ENCODE data around the gene HOXB2.

Gene HOXB2

DNA sequence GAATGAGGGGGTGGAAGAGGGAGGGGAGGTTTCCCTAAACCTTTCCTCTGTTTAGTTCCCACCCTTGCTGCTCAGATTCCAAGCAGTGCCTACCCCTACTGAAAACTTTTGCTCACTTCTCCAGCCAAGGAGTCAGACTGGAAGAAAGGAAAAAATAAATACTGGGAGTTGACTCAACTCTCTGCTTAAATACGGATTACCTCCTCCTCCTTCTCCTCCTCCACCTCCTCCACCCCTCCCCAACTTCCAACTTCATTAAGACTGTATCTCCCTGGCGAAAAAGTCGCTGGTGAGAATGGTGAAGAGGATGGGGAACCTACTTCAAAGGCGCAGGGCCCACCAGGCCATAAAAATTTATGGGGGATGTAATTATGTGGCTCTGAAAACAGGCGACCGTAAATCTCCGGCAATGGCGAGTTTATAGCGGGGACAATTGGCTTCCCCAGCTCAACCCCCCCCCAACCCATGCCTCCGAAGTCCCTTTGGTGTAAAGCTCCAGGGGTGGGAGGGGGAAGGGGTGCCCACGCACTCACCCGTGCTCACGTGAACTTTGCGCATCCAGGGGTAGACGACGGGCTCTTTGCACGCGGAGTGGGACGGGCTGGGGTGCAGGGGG, 32.5 kb upstream of the HOXB2 start:
- ATAC-seq, result no peak
- no peak for TF ChIP-seq ISL1 (CRISPR knock-in tag; IDR thresholded peaks at IDR 0.05)
- TF ChIP-seq TCF4 (CRISPR knock-in tag; IDR thresholded peaks at IDR 0.05; ENCODE audit: borderline replicate concordance), result no peak
- TF ChIP-seq, protein P1, sequence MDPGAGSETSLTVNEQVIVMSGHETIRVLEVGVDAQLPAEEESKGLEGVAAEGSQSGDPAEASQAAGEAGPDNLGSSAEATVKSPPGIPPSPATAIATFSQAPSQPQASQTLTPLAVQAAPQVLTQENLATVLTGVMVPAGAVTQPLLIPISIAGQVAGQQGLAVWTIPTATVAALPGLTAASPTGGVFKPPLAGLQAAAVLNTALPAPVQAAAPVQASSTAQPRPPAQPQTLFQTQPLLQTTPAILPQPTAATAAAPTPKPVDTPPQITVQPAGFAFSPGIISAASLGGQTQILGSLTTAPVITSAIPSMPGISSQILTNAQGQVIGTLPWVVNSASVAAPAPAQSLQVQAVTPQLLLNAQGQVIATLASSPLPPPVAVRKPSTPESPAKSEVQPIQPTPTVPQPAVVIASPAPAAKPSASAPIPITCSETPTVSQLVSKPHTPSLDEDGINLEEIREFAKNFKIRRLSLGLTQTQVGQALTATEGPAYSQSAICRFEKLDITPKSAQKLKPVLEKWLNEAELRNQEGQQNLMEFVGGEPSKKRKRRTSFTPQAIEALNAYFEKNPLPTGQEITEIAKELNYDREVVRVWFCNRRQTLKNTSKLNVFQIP (CRISPR knock-in tag; IDR thresholded peaks at IDR 0.05; ENCODE audit: borderline replicate concordance, low read depth), result no peak
- no peak for TF ChIP-seq CSDC2 (CRISPR knock-in tag; IDR thresholded peaks at IDR 0.05)
- TF ChIP-seq ARNTL (CRISPR knock-in tag; IDR thresholded peaks at IDR 0.05; ENCODE audit: borderline replicate concordance, low read depth), result no peak
- TF ChIP-seq TOX (CRISPR knock-in tag; IDR thresholded peaks at IDR 0.05; ENCODE audit: borderline replicate concordance), result no peak

DNA sequence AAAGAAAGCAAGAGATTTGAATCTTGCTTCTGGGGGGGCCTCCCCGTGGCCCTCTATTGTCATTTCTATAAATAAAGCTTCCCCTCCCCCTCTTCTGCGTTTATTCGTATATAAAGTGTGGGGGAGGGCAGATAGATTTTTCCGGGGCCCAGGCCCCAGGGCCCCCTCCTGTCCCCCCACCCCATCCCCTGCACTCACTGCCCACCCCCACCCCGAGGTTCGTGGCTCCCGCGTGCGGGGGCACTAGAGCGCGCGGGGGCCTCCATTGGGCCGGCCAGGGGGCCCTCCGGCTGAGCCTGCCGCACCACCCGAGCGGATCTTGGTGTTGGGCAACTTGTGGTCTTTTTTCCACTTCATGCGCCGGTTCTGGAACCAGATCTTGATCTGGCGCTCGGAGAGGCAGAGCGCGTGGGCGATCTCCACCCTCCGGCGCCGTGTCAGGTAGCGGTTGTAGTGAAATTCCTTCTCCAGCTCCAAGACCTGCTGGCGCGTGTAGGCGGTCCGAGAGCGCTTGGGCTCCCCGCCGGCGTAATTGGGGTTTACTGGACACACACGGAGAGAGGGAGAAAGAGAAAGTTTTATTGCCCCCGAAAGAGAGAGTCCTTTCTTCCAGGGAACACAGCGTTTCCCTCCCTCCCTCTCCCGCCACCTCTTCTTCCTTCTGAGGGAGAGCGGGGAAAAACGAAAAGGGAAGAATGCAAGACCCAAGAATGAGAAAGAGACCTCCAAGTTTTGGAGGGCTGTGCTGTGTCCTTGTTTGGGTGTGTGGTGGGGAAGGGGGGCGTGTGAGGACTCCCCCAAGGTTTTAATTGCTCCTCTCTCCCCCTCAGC, 31.8 kb upstream of the HOXB2 start:
- no peak for ATAC-seq

More for the DNA sequence above, 31.8 kb upstream of the HOXB2 start:
- no peak for TF ChIP-seq ZC3H10 (CRISPR knock-in tag; IDR thresholded peaks at IDR 0.05)
- no peak for TF ChIP-seq ZFP3 (CRISPR knock-in tag; IDR thresholded peaks at IDR 0.05)
- no peak for TF ChIP-seq ARNTL (CRISPR knock-in tag; IDR thresholded peaks at IDR 0.05; ENCODE audit: borderline replicate concordance, low read depth)
- TF ChIP-seq BACH2 (CRISPR knock-in tag; IDR thresholded peaks at IDR 0.05; ENCODE audit: borderline replicate concordance), result no peak
- TF ChIP-seq ESRRG (CRISPR knock-in tag; IDR thresholded peaks at IDR 0.05), result no peak
- no peak for TF ChIP-seq TOX (CRISPR knock-in tag; IDR thresholded peaks at IDR 0.05; ENCODE audit: borderline replicate concordance)
- no peak for TF ChIP-seq SNAI2 (CRISPR knock-in tag; IDR thresholded peaks at IDR 0.05)
- TF ChIP-seq, protein P2, sequence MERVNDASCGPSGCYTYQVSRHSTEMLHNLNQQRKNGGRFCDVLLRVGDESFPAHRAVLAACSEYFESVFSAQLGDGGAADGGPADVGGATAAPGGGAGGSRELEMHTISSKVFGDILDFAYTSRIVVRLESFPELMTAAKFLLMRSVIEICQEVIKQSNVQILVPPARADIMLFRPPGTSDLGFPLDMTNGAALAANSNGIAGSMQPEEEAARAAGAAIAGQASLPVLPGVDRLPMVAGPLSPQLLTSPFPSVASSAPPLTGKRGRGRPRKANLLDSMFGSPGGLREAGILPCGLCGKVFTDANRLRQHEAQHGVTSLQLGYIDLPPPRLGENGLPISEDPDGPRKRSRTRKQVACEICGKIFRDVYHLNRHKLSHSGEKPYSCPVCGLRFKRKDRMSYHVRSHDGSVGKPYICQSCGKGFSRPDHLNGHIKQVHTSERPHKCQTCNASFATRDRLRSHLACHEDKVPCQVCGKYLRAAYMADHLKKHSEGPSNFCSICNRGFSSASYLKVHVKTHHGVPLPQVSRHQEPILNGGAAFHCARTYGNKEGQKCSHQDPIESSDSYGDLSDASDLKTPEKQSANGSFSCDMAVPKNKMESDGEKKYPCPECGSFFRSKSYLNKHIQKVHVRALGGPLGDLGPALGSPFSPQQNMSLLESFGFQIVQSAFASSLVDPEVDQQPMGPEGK (CRISPR knock-in tag; IDR thresholded peaks at IDR 0.05; ENCODE audit: borderline replicate concordance), result no peak
- TF ChIP-seq ISL1 (CRISPR knock-in tag; IDR thresholded peaks at IDR 0.05), result no peak
- no peak for TF ChIP-seq RARB (CRISPR knock-in tag; IDR thresholded peaks at IDR 0.05)
- no peak for TF ChIP-seq ZNF565 (CRISPR knock-in tag; conservative IDR thresholded peaks at IDR 0.05; ENCODE audit: low read depth)
- no peak for TF ChIP-seq ZFP30 (CRISPR knock-in tag; IDR thresholded peaks at IDR 0.05)
- no peak for TF ChIP-seq CSDC2 (CRISPR knock-in tag; IDR thresholded peaks at IDR 0.05)
- TF ChIP-seq, protein P3, sequence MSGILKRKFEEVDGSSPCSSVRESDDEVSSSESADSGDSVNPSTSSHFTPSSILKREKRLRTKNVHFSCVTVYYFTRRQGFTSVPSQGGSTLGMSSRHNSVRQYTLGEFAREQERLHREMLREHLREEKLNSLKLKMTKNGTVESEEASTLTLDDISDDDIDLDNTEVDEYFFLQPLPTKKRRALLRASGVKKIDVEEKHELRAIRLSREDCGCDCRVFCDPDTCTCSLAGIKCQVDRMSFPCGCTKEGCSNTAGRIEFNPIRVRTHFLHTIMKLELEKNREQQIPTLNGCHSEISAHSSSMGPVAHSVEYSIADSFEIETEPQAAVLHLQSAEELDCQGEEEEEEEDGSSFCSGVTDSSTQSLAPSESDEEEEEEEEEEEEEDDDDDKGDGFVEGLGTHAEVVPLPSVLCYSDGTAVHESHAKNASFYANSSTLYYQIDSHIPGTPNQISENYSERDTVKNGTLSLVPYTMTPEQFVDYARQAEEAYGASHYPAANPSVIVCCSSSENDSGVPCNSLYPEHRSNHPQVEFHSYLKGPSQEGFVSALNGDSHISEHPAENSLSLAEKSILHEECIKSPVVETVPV (CRISPR knock-in tag; IDR thresholded peaks at IDR 0.05), result no peak
- TF ChIP-seq ZNF70 (CRISPR knock-in tag; IDR thresholded peaks at IDR 0.05), result no peak
- TF ChIP-seq, protein P4, sequence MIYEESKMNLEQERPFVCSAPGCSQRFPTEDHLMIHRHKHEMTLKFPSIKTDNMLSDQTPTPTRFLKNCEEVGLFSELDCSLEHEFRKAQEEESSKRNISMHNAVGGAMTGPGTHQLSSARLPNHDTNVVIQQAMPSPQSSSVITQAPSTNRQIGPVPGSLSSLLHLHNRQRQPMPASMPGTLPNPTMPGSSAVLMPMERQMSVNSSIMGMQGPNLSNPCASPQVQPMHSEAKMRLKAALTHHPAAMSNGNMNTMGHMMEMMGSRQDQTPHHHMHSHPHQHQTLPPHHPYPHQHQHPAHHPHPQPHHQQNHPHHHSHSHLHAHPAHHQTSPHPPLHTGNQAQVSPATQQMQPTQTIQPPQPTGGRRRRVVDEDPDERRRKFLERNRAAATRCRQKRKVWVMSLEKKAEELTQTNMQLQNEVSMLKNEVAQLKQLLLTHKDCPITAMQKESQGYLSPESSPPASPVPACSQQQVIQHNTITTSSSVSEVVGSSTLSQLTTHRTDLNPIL (CRISPR knock-in tag; IDR thresholded peaks at IDR 0.05; ENCODE audit: low read depth), result no peak
- TF ChIP-seq, protein P5, sequence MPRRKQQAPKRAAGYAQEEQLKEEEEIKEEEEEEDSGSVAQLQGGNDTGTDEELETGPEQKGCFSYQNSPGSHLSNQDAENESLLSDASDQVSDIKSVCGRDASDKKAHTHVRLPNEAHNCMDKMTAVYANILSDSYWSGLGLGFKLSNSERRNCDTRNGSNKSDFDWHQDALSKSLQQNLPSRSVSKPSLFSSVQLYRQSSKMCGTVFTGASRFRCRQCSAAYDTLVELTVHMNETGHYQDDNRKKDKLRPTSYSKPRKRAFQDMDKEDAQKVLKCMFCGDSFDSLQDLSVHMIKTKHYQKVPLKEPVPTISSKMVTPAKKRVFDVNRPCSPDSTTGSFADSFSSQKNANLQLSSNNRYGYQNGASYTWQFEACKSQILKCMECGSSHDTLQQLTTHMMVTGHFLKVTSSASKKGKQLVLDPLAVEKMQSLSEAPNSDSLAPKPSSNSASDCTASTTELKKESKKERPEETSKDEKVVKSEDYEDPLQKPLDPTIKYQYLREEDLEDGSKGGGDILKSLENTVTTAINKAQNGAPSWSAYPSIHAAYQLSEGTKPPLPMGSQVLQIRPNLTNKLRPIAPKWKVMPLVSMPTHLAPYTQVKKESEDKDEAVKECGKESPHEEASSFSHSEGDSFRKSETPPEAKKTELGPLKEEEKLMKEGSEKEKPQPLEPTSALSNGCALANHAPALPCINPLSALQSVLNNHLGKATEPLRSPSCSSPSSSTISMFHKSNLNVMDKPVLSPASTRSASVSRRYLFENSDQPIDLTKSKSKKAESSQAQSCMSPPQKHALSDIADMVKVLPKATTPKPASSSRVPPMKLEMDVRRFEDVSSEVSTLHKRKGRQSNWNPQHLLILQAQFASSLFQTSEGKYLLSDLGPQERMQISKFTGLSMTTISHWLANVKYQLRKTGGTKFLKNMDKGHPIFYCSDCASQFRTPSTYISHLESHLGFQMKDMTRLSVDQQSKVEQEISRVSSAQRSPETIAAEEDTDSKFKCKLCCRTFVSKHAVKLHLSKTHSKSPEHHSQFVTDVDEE (CRISPR knock-in tag; IDR thresholded peaks at IDR 0.05), result no peak
- no peak for TF ChIP-seq GLIS3 (CRISPR knock-in tag; IDR thresholded peaks at IDR 0.05)
- no peak for TF ChIP-seq TCF4 (CRISPR knock-in tag; IDR thresholded peaks at IDR 0.05; ENCODE audit: borderline replicate concordance)
- no peak for TF ChIP-seq OSR1 (CRISPR knock-in tag; IDR thresholded peaks at IDR 0.05)
